HG03095 (cell line): Measurements from ENCODE around the gene CORIN.
"Not testable (repeated sequence)": the region's sequence is repeated elsewhere in the genome, so short reads cannot be mapped to it uniquely, and the experiment has no call there.

Experiments
- ATAC-seq: cut with Tn5 transposase; IDR thresholded peaks from one replicate; pipeline ENCODE4 v1.9.1; 2021; ENCODE audit warnings: moderate library complexity; ENCODE audit not compliant: unreplicated experiment

The CORIN gene

GRCh38 chr4:47572981-47573380, 264.9 kb downstream of the CORIN start:
- no peak for ATAC-seq

- ATAC-seq: no peak
Observed at GRCh38 chr4:47570816-47571215, 267.1 kb downstream of the CORIN start.

GRCh38 chr4:47567511-47567910, 270.4 kb downstream of the CORIN start:
- no peak for ATAC-seq

- no peak for ATAC-seq
Observed at GRCh38 chr4:47566969-47567368, 270.9 kb downstream of the CORIN start.

GRCh38 chr4:47566566-47566965, 271.3 kb downstream of the CORIN start:
- ATAC-seq: no peak

GRCh38 chr4:47562297-47562696, 275.6 kb downstream of the CORIN start:
- no peak for ATAC-seq

GRCh38 chr4:47561331-47561730, 276.5 kb downstream of the CORIN start:
- ATAC-seq: no peak

GRCh38 chr4:47560682-47561081, 277.2 kb downstream of the CORIN start:
- ATAC-seq: no peak

- no peak for ATAC-seq
Observed at GRCh38 chr4:47557255-47557654, 280.6 kb downstream of the CORIN start.

- not testable (repeated sequence) for ATAC-seq
Observed at GRCh38 chr4:47555920-47556319, 281.9 kb downstream of the CORIN start.

- no peak for ATAC-seq
Observed at GRCh38 chr4:47553329-47554125, 284.3 kb downstream of the CORIN start.

GRCh38 chr4:47551682-47552081, 286.2 kb downstream of the CORIN start:
- no peak for ATAC-seq

- ATAC-seq: no peak
Observed at GRCh38 chr4:47550899-47551548, 286.8 kb downstream of the CORIN start.

GRCh38 chr4:47550357-47550756, 287.5 kb downstream of the CORIN start:
- ATAC-seq: not testable (repeated sequence)
